Fibroblast of lung (primary cell): ENCODE data around the gene RBM45. TPM values are rescaled to one million over a fixed set of nuclear protein-coding genes. Genes with fewer than 3 reads are reported as not detected.

Experiments
- DNase-seq, 2 donors: peaks; one replicate each; pipeline versions ENCODE4 v3.0.0 to v3.0.0-alpha.2; 2010; ENCODE audit warnings: low read depth in 2 of 2
- H2AFZ ChIP-seq: 2 replicates; pipeline ENCODE4 v1.5.1; 2012; ENCODE audit warnings: low read length, control low read depth, inconsistent platforms
- H3K27ac ChIP-seq: 2 replicates; pipeline ENCODE4 v1.5.1; 2011; ENCODE audit warnings: low read length, control low read depth; ENCODE audit not compliant: insufficient read depth
- H3K27me3 ChIP-seq: 2 replicates; pipeline ENCODE4 v1.5.1; 2011; ENCODE audit warnings: mild to moderate bottlenecking, low read length; ENCODE audit not compliant: control insufficient read depth, insufficient read depth
- H3K36me3 ChIP-seq: 2 replicates; pipeline ENCODE4 v1.5.1; 2011; ENCODE audit warnings: low read length; ENCODE audit not compliant: control insufficient read depth, insufficient read depth
- H3K4me1 ChIP-seq: 2 replicates; pipeline ENCODE4 v1.5.1; 2011; ENCODE audit warnings: low read length; ENCODE audit not compliant: control insufficient read depth, insufficient read depth; ENCODE audit errors: extremely low read depth
- H3K4me2 ChIP-seq: 2 replicates; pipeline ENCODE4 v1.5.1; 2011; ENCODE audit warnings: low read length, control low read depth; ENCODE audit not compliant: insufficient read depth; ENCODE audit errors: extremely low read depth
- H3K4me3 ChIP-seq, 4 experiments: fragments of 200-600 bp in 1 of 4; sonication (generic) in 1 of 4; replicated peaks in 1 of 4; 2 replicates each; pipeline ENCODE4 v1.5.1; 2011 to 2016; ENCODE audit warnings: low read length in 4 of 4, low read depth in 3 of 4, mild to moderate bottlenecking in 3 of 4, control low read depth in 2 of 4, inconsistent platforms in 1 of 4, mixed read lengths in 1 of 4; ENCODE audit not compliant: insufficient read depth in 1 of 4; ENCODE audit errors: control extremely low read depth in 1 of 4
- H3K79me2 ChIP-seq: 2 replicates; pipeline ENCODE4 v1.5.1; 2012; ENCODE audit warnings: mild to moderate bottlenecking, low read length, inconsistent platforms; ENCODE audit not compliant: control insufficient read depth, insufficient read depth
- H3K9ac ChIP-seq: 2 replicates; pipeline ENCODE4 v1.5.1; 2011; ENCODE audit warnings: mild to moderate bottlenecking, low read length, control low read depth; ENCODE audit not compliant: insufficient read depth
- H3K9me3 ChIP-seq: 2 replicates; pipeline ENCODE4 v1.5.1; 2012; ENCODE audit warnings: low read depth, low read length; ENCODE audit not compliant: control insufficient read depth, insufficient read depth
- H4K20me1 ChIP-seq: 2 replicates; pipeline ENCODE4 v1.5.1; 2011; ENCODE audit warnings: low read length; ENCODE audit not compliant: control insufficient read depth, insufficient read depth; ENCODE audit errors: extremely low read depth
- CTCF ChIP-seq, 2 donors: IDR thresholded peaks in 1 of 2; conservative IDR thresholded peaks in 1 of 2; 1 replicate in 1 of 2; 2 replicates in 1 of 2; pipeline ENCODE4 v1.5.1; 2011 to 2012; ENCODE audit warnings: low read length in 2 of 2, control low read depth in 1 of 2, inconsistent platforms in 1 of 2, low read depth in 1 of 2, mild to moderate bottlenecking in 1 of 2
- EZH2 ChIP-seq: IDR thresholded peaks from 2 replicates; pipeline ENCODE4 v1.5.1; 2012; ENCODE audit warnings: low read length, control low read depth, mild to moderate bottlenecking; ENCODE audit errors: missing control alignments
- polyA minus RNA-seq: library from RNA; depleted of rRNA, polyadenylated mRNA; stranded (reverse); fragments of >200 nt; gene quantifications from 2 replicates; pipeline ENCODE4 v1.2.3, GENCODE V29; 2011; ENCODE audit warnings: low replicate concordance
- polyA plus RNA-seq, 2 donors: library from polyadenylated mRNA; depleted of rRNA in 1 of 2; stranded (reverse) in 1 of 2; unstranded in 1 of 2; fragments of >200 nt; gene quantifications; 2 replicates each; pipeline ENCODE4 v1.2.1, GENCODE V29; 2011 to 2012; ENCODE audit warnings: missing spikeins in 1 of 2
- total RNA-seq: library from RNA; depleted of rRNA; stranded (reverse); fragments of >200 nt; gene quantifications from 2 replicates; pipeline ENCODE4 v1.2.1, GENCODE V29; 2014

RBM45 gene, protein sequence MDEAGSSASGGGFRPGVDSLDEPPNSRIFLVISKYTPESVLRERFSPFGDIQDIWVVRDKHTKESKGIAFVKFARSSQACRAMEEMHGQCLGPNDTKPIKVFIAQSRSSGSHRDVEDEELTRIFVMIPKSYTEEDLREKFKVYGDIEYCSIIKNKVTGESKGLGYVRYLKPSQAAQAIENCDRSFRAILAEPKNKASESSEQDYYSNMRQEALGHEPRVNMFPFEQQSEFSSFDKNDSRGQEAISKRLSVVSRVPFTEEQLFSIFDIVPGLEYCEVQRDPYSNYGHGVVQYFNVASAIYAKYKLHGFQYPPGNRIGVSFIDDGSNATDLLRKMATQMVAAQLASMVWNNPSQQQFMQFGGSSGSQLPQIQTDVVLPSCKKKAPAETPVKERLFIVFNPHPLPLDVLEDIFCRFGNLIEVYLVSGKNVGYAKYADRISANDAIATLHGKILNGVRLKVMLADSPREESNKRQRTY
- total RNA-seq = 23.5 and 25.9 TPM in 2 replicates
- 13.3 and 22.8 TPM in 2 replicates for polyA plus RNA-seq
- polyA plus RNA-seq (2012) = 14.8 and 18.1 TPM in 2 replicates
- polyA minus RNA-seq = 1.3 and 2.4 TPM in 2 replicates

GRCh38 chr2:178112202-178113152 lies at the start of gene RBM45:
Gene RBM45, plus strand, starts transcription at chr2:178112437. Its CDS starts 110 bp downstream, at chr2:178112547.
- peak; percentile 91 to 96 for DNase-seq
- peaks cover 9% of the 10 kb centered on the region for H3K79me2 ChIP-seq
- peak within 1 kb of the TSS; percentile 64 for H3K4me2 ChIP-seq
- no peaks in the 10 kb centered on the region for H3K36me3 ChIP-seq
- TF ChIP-seq CTCF (conservative IDR thresholded peaks at IDR 0.05 in 1 of 2, IDR thresholded peaks at IDR 0.05 in 1 of 2; ENCODE audit: low read depth in 1 of 2, low read length in 2 of 2) (peak; percentile 95 to 96), EZH2 (no peak)
- no peaks in the 10 kb centered on the region for H4K20me1 ChIP-seq
- peak within 1 kb of the TSS; percentile 100 for H2AFZ ChIP-seq
- H3K9me3 ChIP-seq = no peaks in the 10 kb centered on the region
- H3K27me3 ChIP-seq = no peaks in the 10 kb centered on the region
- no peaks in the 10 kb centered on the region for H3K4me1 ChIP-seq
- peak within 1 kb of the TSS; percentile 83 for H3K9ac ChIP-seq
- peak within 1 kb of the TSS; percentile 84 to 100 (median 96) for H3K4me3 ChIP-seq
- peak within 1 kb of the TSS; percentile 67 for H3K27ac ChIP-seq

GRCh38 chr2:178066324-178066723 lies 45.9 kb upstream of the RBM45 start:
- Histone ChIP-seq H3K36me3 (no peaks in the 10 kb centered on the region), H3K4me3 (no peak overlapping the region), H2AFZ (no peak overlapping the region), H3K27ac (no peak overlapping the region), H3K9me3 (no peaks in the 10 kb centered on the region), H3K4me2 (no peak overlapping the region), H4K20me1 (no peaks in the 10 kb centered on the region), H3K4me1 (no peaks in the 10 kb centered on the region), H3K9ac (no peak overlapping the region), H3K27me3 (no peaks in the 10 kb centered on the region), H3K79me2 (no peaks in the 10 kb centered on the region)
- DNase-seq = no peak
- no peak for TF ChIP-seq CTCF (conservative IDR thresholded peaks at IDR 0.05 in 1 of 2, IDR thresholded peaks at IDR 0.05 in 1 of 2; ENCODE audit: low read depth in 1 of 2, low read length in 2 of 2)
- TF ChIP-seq EZH2 = no peak
